K562 (cell line): Measurements from ENCODE around the gene ASB2. TPM values are rescaled to one million over a fixed set of nuclear protein-coding genes. Genes with fewer than 3 reads are reported as not detected.

Experiments
- ATAC-seq: fragments of 200-7000 bp; cut with Tn5 transposase; 3 replicates; pipeline ENCODE4 v1.9.1; 2020; ENCODE audit warnings: moderate library complexity
- BruUV-seq: library from RNA; stranded (reverse); fragments of 400-500 nt; replicated peaks from 2 replicates; lab custom pipeline; 2021; lab: Mats Ljungman, UMichigan
- CTCF ChIA-PET: fragments of 300-600 bp; formaldehyde crosslinking; extraction: SDS; loops from one replicate; lab custom pipeline; 2021; ENCODE audit warnings: low intra/inter-chr PET ratio; lab: Yijun Ruan, JAX
- POLR2A ChIA-PET: fragments of 300-600, 350-650 bp; sonication (Branson Sonifier 250); formaldehyde crosslinking; extraction: SDS; loops from one replicate; lab custom pipeline; 2021; ENCODE audit warnings: antibody characterized with exemption, inconsistent platforms; lab: Yijun Ruan, JAX
- DNase-seq, 4 experiments: peaks; one replicate each; pipeline versions ENCODE4 v3.0.0 to v3.0.0-alpha.2; 2011 to 2018; ENCODE audit warnings: low spot score in 3 of 4, mixed read lengths in 3 of 4; ENCODE audit errors: extremely low read depth in 1 of 4
- FAIRE-seq: peaks from 2 replicates; lab custom pipeline; 2011; peaks lifted over from hg19 to GRCh38; lab: Jason Lieb, UNC
- H2AFZ ChIP-seq: 2 replicates; pipeline ENCODE4 v1.6.0; 2011; ENCODE audit warnings: low read depth, low read length, control low read depth, inconsistent platforms
- H3K27ac ChIP-seq: fragments of 200-600 bp; 3 replicates; pipeline ENCODE4 v1.8.0; 2011; ENCODE audit warnings: low read depth, mild to moderate bottlenecking, control low read depth, inconsistent platforms, low read length, moderate library complexity, mixed read lengths; ENCODE audit errors: extremely low read depth
- H3K27me3 ChIP-seq, 2 experiments: fragments of 300-600 bp in 1 of 2; 2 replicates in 1 of 2; 3 replicates in 1 of 2; pipeline versions ENCODE4 v1.6.0 to v1.8.0; 2011; ENCODE audit warnings: inconsistent platforms in 2 of 2, low read length in 2 of 2, mild to moderate bottlenecking in 1 of 2, mixed read lengths in 1 of 2, moderate library complexity in 1 of 2; ENCODE audit not compliant: control insufficient read depth in 2 of 2, insufficient read depth in 2 of 2
- H3K36me3 ChIP-seq: fragments of 300-600 bp; 3 replicates; pipeline ENCODE4 v1.8.0; 2011; ENCODE audit warnings: mild to moderate bottlenecking, low read length, inconsistent platforms; ENCODE audit not compliant: control insufficient read depth, insufficient read depth
- H3K4me1 ChIP-seq, 2 experiments: fragments of 200-600 bp in 1 of 2; replicated peaks in 1 of 2; 2 replicates in 1 of 2; 3 replicates in 1 of 2; pipeline versions ENCODE4 v1.5.1 to v1.8.0; 2011; ENCODE audit warnings: inconsistent platforms in 2 of 2, low read length in 2 of 2, mild to moderate bottlenecking in 1 of 2, mixed read lengths in 1 of 2, moderate library complexity in 1 of 2; ENCODE audit not compliant: control insufficient read depth in 2 of 2, insufficient read depth in 2 of 2
- H3K4me2 ChIP-seq: 2 replicates; pipeline ENCODE4 v1.6.1; 2011; ENCODE audit warnings: low read length, control low read depth, inconsistent platforms, mixed read lengths; ENCODE audit not compliant: insufficient read depth
- H3K4me3 ChIP-seq: fragments of 200-600 bp; sonication (generic), shearing (Covaris generic); 2 replicates; pipeline ENCODE4 v1.5.1; 2016; ENCODE audit warnings: control low read depth, inconsistent platforms
- H3K79me2 ChIP-seq: fragments of 200-600 bp; 3 replicates; pipeline ENCODE4 v1.8.0; 2011; ENCODE audit warnings: low read length, inconsistent platforms; ENCODE audit not compliant: control insufficient read depth, insufficient read depth
- H3K9ac ChIP-seq, 2 experiments: 2 replicates each; pipeline versions ENCODE4 v1.6.0 to v1.6.1; 2011; ENCODE audit warnings: low read depth in 2 of 2, low read length in 2 of 2, control low read depth in 1 of 2, inconsistent platforms in 1 of 2, mild to moderate bottlenecking in 1 of 2, mixed read lengths in 1 of 2; ENCODE audit not compliant: insufficient read depth in 1 of 2
- H3K9me1 ChIP-seq: one replicate; pipeline ENCODE4 v1.6.0; 2011; ENCODE audit warnings: inconsistent platforms, mild to moderate bottlenecking, low read length, moderate library complexity; ENCODE audit not compliant: control insufficient read depth, insufficient read depth
- H3K9me3 ChIP-seq: replicated peaks from 2 replicates; pipeline ENCODE4 v1.5.1; 2011; ENCODE audit warnings: low read depth, low read length, inconsistent platforms; ENCODE audit not compliant: control insufficient read depth, insufficient read depth
- H4K20me1 ChIP-seq: replicated peaks from 2 replicates; pipeline ENCODE4 v1.6.1; 2011; ENCODE audit warnings: low read length, inconsistent platforms, mixed read lengths; ENCODE audit not compliant: control insufficient read depth, insufficient read depth
- CHD4 ChIP-seq: fragments of 200-600 bp; sonication (generic); IDR thresholded peaks from 3 replicates; pipeline ENCODE4 v1.6.1; 2012; ENCODE audit warnings: low read depth, mild to moderate bottlenecking, mixed read lengths, low read length, inconsistent platforms; ENCODE audit not compliant: insufficient read depth, insufficient replicate concordance, poor library complexity, severe bottlenecking
- ELF1 ChIP-seq: fragments of 200-800 bp; sonication (Bioruptor generic); IDR thresholded peaks from 2 replicates; pipeline ENCODE4 v1.6.1; 2016; ENCODE audit warnings: missing genetic modification characterization, missing compliant biosample characterization
- MTA3 ChIP-seq: fragments of 450-650 bp; formaldehyde crosslinking; IDR thresholded peaks from 2 replicates; pipeline ENCODE4 v1.6.1; 2017; ENCODE audit warnings: mild to moderate bottlenecking, borderline replicate concordance
- NFIC ChIP-seq: fragments of 450-650 bp; IDR thresholded peaks from 2 replicates; pipeline ENCODE4 v1.6.1; 2017; ENCODE audit warnings: mild to moderate bottlenecking, inconsistent platforms
- TAL1 ChIP-seq: fragments of 450-650 bp; IDR thresholded peaks from 2 replicates; pipeline ENCODE4 v1.6.1; 2016; ENCODE audit warnings: mild to moderate bottlenecking
- WGBS: fragments of 100-300 bp; shearing (Covaris generic); methylation state at CpG from one replicate; pipeline ENCODE4 v1.1.6; 2016; ENCODE audit warnings: low coverage, mixed read lengths; ENCODE audit not compliant: insufficient coverage; ENCODE audit errors: missing lambda C conversion rate; 5-methylcytosine and 5-hydroxymethylcytosine counted together
- in situ Hi-C: fragments of 300-500 bp; cut with MboI; formaldehyde crosslinking; loops from 4 replicates; pipeline ENCODE4 v1.15.0; 2018; ENCODE audit warnings: inconsistent platforms, mixed read lengths
- intact Hi-C: fragments of 100-400 bp; cut with micrococcal nuclease; formaldehyde crosslinking; loops from 2 replicates; pipeline ENCODE4 v1.14.2; 2022
- polyA plus RNA-seq, 8 experiments: library from polyadenylated mRNA; depleted of rRNA in 4 of 8; stranded (reverse) in 5 of 8; unstranded in 3 of 8; fragments of >200 nt; fragmentation: Nextera tagmentation in 2 of 8; fragmentation: Illumina TruSeq in 1 of 8; extraction: Ambion mirVana in 2 of 8; extraction: Trizol in 1 of 8; gene quantifications; 2 replicates each; pipeline versions ENCODE4 v1.2.1 to v1.2.3, GENCODE V29; 2011 to 2014; ENCODE audit warnings: inconsistent platforms in 1 of 8, missing spikeins in 1 of 8
- total RNA-seq, 7 experiments: library from RNA; depleted of rRNA in 6 of 7; stranded (reverse); fragments of >200 nt in 6 of 7; fragmentation: Illumina TruSeq in 2 of 7; extraction: Trizol in 2 of 7; gene quantifications; 2 replicates each; pipeline versions ENCODE4 v1.2.1 to v1.2.3, GENCODE V29; 2011 to 2021; ENCODE audit warnings: low replicate concordance in 1 of 7

The ASB2 gene
- total and polyA plus RNA-seq, 9 of the 15 experiments (the other 6 are each of a cell fraction or from before 2014, with no cell fraction given): not detected

DNA sequence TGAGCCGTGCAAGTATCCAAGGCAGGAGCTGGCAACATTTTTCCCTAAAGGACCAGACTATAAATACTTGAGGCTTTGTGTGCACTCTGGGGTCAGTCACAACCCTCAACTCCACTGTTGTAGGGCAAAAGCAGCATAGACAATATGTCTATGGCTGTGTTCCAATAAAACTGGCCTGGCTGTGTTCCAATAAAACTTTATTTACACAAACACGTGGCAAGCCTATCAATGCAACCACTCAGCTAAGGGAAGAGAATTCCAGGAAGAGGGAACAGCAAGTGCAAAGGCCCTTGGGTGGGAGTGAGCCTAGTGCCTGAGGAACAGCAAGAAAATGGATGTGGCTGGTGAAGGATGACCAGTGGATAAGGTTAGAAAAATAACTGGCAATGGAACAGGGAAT is 60.6 kb downstream of the ASB2 start (continued):
- no peak for TF ChIP-seq ELF1
- TF ChIP-seq MTA3: no peak
- 0 out of 2 replicates have a peak, but pooled peaks have one; percentile 12 for TF ChIP-seq NFIC

DNA sequence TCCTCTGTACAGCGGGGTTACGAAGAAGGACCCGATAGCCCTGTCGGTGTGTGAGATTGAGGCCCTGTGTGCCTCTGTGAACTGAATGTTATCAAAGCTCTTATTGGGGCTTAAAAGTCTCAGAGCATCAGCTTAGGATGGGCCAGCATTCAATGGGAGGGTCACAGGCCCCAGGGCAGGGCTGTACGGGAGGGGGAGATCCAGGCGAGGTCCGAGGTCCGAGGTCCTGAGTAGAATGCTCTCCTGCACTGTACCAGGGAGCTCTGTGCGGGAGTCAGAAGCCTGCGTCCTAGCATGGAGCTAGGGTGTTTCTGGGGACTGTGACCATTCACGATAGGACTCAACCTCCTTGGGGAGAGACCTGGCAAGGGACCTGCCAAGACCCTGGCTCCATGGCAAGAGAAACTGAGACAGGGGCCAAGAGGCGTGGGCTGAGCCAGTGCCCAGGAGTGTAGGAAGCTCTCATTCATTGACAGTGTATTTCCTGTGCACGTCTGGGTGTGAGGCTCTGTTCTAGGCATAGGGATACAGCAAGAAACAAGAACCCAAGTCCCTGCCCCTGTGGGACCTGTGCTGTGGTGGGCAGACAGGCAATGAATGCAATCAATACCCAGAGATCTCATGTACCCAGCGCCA is 61.2 kb downstream of the ASB2 start:
- DNase-seq (no peak), ATAC-seq (no peak)
- no TSS peak for BruUV-seq
- POLR2A ChIA-PET: no interaction called here
- H3K9me1 ChIP-seq: no peaks in the 10 kb centered on the region
- CTCF ChIA-PET: no interaction called here
- in situ Hi-C loops: no loop called here
- 0% methylated on average over 7 of the region's 14 CpGs for WGBS
- H3K79me2 ChIP-seq: no peaks in the 10 kb centered on the region
- H3K4me1 ChIP-seq: no peaks in the 10 kb centered on the region
- H3K27ac ChIP-seq: no peak overlapping the region
- no peaks in the 10 kb centered on the region for H3K9me3 ChIP-seq
- TF ChIP-seq TAL1: no peak
- no peak for TF ChIP-seq CHD4
- TF ChIP-seq, all 486 proteins: peak for 0
- no peaks in the 10 kb centered on the region for H3K27me3 ChIP-seq
- no peaks in the 10 kb centered on the region for H3K36me3 ChIP-seq
- no peak overlapping the region for H2AFZ ChIP-seq
- no peak overlapping the region for H3K4me2 ChIP-seq
- no peak overlapping the region for H3K4me3 ChIP-seq
- H4K20me1 ChIP-seq: no peaks in the 10 kb centered on the region
- no peak overlapping the region for H3K9ac ChIP-seq
- FAIRE-seq: no peak
- intact Hi-C loops: no loop called here
